GM12892 (cell line): Measurements from ENCODE around the gene ERC1.

ENCODE experiments used
- POLR2A ChIP-seq: IDR thresholded peaks from 2 replicates; pipeline ENCODE4 v1.6.1; 2011; ENCODE audit warnings: low read depth, low read length, control low read depth
- POLR2AphosphoS5 ChIP-seq: IDR thresholded peaks from 2 replicates; pipeline ENCODE4 v1.6.1; 2011; ENCODE audit warnings: low read depth, low read length, control low read depth
- TAF1 ChIP-seq: IDR thresholded peaks from 2 replicates; pipeline ENCODE4 v1.6.1; 2011; ENCODE audit warnings: low read depth, mild to moderate bottlenecking, control low read depth, low read length, borderline replicate concordance

DNA sequence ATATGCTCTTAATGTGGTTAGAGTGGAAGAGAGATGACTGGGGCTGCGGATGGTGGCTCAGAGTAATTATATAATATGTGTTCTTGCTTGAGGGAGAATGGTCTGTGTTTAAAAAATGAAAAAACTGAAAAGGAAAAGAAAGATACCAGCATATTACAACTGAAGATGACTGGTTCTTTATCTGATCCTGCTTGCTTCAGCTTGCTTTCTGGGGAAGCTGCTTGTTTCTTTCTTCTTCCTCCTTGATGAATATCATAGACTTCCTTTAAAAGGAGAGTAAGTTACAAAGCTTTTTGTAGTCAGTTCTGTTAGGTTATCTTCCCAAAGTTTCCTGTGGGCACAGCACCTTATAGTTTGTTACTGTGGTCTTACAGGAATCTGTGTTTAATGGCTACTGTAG is 210.9 kb downstream of the ERC1 start:
- TF ChIP-seq POLR2A (no peak), TAF1 (no peak), POLR2AphosphoS5 (no peak)
